ENCODE results near the gene SLIT3.
A peak's percentile ranks its signal among the peaks of the same experiment; 100 is the strongest.

SLIT3 gene

DNA sequence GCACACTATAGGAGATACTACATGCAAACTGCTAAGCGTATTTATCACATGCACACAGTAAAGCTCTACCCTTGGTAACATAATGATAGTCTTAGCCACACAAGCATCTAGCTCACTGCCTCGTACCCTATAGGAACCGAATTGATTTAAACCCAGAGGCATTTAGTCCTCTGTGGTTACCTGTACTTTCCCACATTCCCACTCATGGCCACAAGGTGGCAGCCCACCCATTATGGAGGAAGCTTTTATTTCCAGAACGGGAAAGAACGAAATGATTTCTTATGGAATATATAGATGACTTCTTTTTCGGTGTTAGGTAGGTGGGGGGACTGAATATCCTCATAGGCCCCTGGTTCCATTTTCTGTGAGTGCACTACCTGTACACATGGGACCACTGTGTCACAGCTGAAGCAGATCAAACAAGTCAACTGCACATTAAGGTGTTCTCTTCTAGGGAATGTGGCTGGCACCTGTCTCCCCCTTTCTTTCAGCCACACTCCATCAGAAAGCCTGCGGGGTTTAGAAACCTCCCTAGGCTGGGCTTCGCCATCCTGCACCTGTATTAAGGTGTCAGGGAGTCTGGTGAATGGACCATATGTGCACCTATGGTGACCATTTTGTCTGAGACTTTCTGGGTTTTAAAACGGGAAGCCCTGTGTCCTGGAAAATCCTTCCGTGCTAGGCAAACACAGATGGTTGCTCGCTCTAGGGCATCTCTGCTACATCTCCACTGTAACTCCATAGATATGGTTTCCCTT is 313.2 kb downstream of the SLIT3 start:
- peak; percentile 69 for DNase-seq

- no peak for DNase-seq
Observed at GRCh38 chr5:168985454-168985853, 315.5 kb downstream of the SLIT3 start.

DNA sequence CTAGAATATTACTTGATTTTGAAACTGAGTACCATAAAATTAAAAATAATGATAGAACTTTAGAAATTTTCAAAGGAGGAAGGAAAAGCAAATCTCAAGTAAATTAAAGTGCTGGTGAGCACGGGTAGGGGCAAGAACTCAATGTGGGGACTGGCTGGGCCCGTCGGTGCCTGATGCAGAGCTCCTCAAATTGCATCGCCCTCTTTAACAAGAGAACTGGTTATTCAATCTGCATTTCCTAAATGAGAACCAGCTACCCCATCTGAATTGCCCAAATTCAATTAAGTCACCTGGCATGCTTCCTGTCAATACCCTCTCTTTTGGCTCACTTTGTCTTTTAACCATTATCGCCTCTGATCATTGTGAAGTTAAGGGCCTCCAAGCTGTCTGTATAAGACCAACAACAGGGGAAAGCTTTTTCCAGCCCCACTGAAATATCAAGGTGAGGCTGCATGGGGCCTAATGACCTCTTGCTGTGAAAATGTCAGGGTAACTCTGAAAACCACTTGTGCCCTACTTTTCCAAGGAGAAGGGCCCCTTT is 316.7 kb downstream of the SLIT3 start:
- DNase-seq, result no peak

- DNase-seq, result no peak
Observed at GRCh38 chr5:168979135-168979534, 321.8 kb downstream of the SLIT3 start.

DNA sequence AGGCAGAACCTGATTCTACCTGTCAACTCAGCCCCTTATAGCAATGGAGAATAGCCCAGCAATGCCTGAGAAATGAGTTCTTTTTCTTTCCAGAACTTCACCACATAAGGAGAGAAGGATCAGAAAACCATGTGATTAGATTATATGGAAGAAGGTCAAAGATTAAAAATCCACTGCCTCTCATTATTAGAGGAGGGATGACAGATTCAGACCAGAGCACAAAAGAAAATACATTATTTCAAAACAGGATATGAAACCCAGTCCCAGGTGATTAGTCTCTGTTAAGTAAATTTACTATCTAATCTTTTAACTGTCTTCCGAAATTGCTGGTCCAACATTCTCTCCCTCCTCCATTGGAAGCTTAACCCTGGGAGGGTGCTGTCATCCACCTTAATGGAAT is 322.4 kb downstream of the SLIT3 start:
- DNase-seq, result no peak

DNA sequence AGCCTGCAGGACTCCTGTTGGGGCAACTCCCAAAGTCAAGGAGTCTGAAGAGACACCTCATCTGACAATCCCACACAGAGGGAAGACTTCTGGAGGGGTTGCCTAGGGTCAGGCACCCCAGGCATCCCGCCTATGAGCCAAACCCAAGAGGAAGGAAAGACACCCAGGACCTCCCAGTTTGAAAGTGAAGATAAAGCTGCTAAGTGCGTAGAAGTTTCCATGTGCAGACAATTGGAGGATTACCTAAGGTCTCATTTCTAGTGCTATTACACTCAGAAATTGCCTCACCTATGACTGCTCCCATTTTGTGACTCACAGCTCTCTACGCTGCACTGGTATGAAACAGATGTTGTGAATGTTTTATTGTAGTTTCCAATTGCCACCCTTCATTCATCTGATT is 322.9 kb downstream of the SLIT3 start:
- no peak for DNase-seq

- no peak for DNase-seq
Observed at GRCh38 chr5:168976311-168976970, 324.5 kb downstream of the SLIT3 start.

DNA sequence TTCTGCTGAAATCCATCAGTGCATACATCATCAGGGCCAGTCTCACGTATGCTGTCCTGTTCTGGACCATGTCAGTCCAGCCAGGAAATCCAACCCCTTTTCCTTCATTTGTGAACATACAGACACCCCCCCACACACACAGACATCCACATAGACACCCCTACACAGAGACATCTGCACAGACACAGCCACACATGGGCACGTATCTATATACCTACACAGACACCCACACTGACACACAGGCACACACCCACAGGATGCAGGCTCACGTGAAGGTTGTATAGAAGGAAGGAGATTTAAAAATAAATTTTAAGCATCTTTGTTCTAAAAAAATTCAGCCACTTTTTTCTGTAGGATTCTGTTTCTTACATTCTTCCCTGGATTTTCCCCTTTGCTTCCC is 325.6 kb downstream of the SLIT3 start:
- no peak for DNase-seq

- no peak for DNase-seq
Observed at GRCh38 chr5:168974082-168974481, 326.9 kb downstream of the SLIT3 start.

- DNase-seq, result no peak
Observed at GRCh38 chr5:168972731-168973130, 328.2 kb downstream of the SLIT3 start.

- DNase-seq, result no peak
Observed at GRCh38 chr5:168971100-168971499, 329.8 kb downstream of the SLIT3 start.

DNA sequence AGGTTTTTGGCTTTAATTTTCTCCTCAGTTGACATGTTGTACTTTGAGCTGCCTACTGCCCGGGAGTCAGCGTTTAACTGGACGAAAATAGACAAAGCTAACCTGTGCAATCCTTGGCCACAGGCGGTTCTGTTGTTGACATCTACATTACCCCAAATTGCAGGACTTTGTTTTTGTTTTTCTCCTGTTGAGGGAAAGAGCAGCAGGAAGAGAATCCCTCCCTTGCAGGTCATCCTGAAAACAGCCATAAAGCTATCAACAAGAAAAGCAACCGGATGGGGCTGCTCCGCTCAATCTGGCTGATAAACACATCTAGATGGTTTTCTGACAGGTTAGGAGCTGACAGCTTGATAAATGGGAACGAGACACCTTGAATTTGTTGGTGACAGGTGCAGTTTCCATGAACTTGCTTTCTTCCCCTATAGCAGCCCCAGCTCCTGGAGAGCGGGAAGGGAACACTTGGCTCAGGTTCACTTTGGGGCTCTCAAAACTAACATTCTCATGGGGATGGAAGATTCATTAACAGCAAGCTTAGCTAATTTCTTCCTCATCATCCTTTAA is 331.5 kb downstream of the SLIT3 start:
- no peak for DNase-seq

DNA sequence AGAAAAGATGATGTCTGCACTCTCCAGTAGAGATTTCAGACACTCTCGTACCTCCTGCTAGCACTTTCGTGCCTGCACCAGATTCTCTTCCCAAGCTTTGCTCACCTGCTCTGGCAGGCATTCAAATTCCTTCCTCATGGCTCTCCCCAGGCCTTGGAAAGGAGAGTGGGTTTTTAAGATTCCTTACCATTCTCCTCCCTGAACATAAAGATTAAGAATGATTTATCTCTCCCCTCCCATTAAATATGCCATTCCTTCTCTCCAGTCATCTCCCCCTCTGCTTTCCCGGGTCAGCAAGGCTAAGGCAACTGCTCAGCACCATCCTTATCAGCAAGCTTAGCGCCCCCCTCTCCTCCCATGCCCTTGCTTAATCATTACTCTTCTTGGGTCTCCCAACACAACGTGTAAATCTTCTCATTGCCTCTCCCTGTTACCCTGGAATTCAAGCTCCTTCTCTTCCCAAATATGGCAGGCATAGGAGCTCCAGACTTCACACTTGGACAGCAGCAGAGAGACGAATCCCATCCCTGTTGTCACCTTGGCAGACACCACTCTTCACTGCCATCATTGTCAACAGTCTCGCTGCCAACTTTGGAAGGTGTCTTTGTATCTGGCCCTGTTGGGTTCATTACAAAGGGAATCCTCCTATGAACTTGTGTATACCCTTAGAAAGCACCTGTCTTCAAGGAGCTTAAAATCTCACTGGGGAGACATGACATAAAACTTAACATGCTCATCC is 332.9 kb downstream of the SLIT3 start:
- no peak for DNase-seq

DNA sequence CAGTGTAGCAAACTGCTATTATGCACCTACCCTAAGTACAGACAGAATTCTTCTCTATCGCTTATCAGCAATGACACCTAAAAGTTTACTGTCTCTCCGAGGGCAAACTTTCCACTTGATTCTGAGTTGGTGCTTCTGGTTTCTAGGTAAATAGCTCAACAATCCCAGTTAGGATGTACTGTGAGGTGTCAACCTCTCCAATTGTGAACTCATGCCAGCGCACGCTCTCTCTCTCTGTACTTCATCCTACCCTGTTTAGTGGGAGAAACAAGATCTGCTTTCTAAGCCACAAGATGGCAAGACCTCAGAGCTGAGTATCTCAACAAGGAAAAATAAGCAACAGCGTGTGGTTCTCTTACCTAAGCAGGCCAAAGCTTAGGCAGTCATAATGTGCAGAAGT is 335.3 kb downstream of the SLIT3 start:
- no peak for DNase-seq

DNA sequence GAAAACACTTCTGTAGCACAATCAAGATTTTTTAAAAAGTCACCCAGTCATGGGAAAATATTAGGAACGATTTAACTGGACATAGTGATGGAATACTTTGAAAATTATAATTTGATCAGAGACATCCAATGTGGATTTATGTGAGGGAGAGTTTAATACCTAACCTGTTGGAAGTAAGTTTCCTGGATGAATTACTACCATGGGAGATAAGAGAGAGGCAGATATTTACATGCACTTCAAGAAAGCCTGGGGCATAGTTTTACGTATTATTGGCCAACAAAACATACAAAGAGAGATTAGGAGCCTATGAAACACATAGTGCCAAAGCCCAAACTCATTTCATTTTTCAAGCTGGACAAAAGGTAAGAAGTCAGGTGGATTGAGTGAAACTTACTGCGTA is 336.8 kb downstream of the SLIT3 start:
- DNase-seq, result no peak

GRCh38 chr5:168962306-168962705 is 338.6 kb downstream of the SLIT3 start:
- no peak for DNase-seq

DNA sequence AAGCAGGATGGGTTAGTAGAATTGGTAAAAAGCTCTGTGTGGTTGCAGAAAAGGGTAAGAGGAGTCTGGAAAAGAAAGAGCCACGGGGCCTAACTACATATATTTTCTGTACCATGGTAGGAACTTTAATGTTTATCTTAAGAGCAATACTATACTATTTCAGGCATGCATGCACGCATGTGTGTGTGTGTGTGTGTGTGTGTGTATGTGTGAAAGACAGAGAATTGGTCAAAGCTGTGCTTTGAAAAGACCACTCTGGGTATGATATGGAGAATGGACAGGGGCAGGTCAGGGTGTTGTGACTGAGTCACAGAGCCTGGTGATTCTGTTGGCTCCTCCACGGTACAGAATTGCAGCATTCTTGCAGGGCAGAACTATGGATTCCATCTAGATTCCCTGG is 339.3 kb downstream of the SLIT3 start:
- DNase-seq, result no peak

DNA sequence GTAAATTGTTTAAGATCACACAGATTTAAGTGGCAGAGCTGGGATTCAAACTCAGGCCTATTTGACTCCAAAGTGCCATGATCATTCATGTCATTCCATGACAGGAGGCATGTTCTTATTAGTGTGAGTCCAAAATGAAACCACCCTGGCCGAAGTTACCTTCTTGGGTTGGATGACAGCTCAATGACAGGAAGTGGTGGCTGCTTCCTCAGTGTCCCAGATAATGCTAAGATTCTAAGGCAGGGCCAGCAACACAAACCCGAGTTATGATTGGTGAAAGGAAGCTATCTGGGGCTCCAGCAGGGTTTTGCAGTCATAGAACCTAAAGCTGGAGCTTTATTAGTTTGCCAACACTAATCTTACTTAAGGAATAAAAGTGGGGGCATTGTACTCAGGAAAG is 340.4 kb downstream of the SLIT3 start:
- DNase-seq, result no peak

DNA sequence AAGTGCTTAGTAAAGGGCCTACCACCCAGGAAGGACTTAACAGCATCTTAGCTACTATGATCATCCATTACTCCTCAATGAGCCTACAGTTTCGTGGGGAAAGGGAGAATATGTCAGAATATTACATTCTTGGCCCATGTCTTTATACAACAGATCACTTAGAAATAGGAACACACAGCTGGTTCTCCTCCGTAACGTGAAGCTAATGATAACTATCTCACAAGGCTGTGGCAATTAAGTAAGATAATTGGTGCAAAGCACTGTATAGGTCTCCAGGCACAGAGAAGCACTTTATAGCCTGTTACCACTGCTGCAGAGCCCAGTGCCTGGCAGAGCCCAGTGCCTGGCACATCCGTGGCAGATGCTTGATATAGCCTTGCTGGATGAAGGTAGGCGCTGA is 347.6 kb downstream of the SLIT3 start:
- no peak for DNase-seq

- DNase-seq, result no peak
Observed at GRCh38 chr5:168952196-168952595, 348.7 kb downstream of the SLIT3 start.

DNA sequence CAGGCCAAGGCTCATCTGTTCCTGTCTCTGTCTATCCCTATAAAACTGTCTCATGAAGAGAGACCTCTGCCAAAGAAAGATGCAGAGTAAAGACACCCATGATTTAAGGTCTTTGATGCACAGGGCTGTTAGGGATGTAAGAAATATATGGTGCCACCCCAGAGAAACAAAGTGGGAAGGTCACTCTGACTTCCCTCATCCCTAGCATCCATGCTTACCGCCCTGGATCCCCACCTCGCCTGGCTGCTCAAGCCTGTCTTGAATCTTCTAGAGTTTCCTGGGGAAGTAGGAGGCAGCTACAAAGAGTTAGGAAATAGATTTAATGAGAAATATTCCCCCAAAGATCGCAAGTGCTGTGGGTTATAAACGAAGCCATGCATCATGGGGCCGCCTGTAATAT is 349.2 kb downstream of the SLIT3 start:
- DNase-seq, result no peak

GRCh38 chr5:168951356-168951755 is 349.6 kb downstream of the SLIT3 start:
- DNase-seq, result no peak

GRCh38 chr5:168950241-168950951 is 350.5 kb downstream of the SLIT3 start:
- no peak for DNase-seq
